Measurements from ENCODE around the gene SDR42E1. TPM values are rescaled to one million over a fixed set of nuclear protein-coding genes. Genes with fewer than 3 reads are reported as not detected.
"Not testable (repeated sequence)": the region's sequence is repeated elsewhere in the genome, so short reads cannot be mapped to it uniquely, and the experiment has no call there.

The SDR42E1 gene
- polyA plus RNA-seq, 2 donors = 2.3 to 3.6 TPM

- H3K36me3 ChIP-seq (ENCODE audit: control insufficient read depth in 2 of 2, insufficient read depth in 2 of 2, low read length in 1 of 2); H3K4me1 ChIP-seq (ENCODE audit: control insufficient read depth in 2 of 2, insufficient read depth in 2 of 2, low read length in 1 of 2); H3K27ac ChIP-seq (ENCODE audit: low read depth in 2 of 2, low read length in 1 of 2); H3K27me3 ChIP-seq (ENCODE audit: control insufficient read depth in 1 of 2, insufficient read depth in 2 of 2, low read length in 2 of 2); H3K9me3 ChIP-seq (ENCODE audit: control insufficient read depth in 2 of 2, insufficient read depth in 1 of 2, low read depth in 1 of 2, low read length in 1 of 2); H3K4me3 ChIP-seq (ENCODE audit: low read depth in 1 of 2, low read length in 2 of 2): not testable (repeated sequence)
- WGBS, 2 donors = 78 to 79% methylated on average over 4 of the region's 4 CpGs
These were observed 1.5 kb downstream of the SDR42E1 start for GRCh38 chr16:82009789-82010188.

DNA sequence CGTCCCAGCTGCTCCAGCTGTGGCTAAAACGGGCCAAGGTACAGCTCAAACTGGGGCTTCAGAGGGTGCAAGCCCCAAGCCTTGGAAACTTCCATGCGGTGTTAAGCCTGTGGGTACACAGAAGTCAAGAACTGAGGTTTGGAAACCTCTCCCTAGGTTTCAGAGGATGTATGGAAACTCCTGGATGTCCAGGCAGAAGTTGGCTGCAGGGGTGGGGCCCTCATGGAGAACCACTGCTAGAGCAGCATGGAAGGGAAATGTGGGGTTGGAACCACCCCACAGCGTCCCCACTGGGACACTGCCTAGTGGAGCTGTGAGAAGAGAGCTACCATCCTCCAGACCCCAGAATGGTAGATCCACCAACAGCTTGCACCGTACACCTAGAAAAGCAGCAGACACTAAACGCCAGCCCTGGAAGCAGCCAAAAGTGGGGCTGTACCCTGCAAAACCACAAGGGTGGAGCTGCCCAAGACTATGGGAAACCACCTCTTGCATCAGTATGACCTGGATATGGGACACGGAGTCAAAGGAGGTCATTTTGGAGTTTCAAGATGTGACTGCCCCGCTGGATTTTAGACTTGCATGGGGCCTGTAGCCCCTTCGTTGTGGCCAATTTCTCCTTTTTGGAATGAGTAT lies 2.2 kb downstream of the SDR42E1 start:
- Histone ChIP-seq H3K27me3 (ENCODE audit: control insufficient read depth in 1 of 2, insufficient read depth in 2 of 2, low read length in 2 of 2) (no peaks in the 10 kb centered on the region), H3K27ac (ENCODE audit: low read depth in 2 of 2, low read length in 1 of 2) (no peak overlapping the region), H3K9me3 (ENCODE audit: control insufficient read depth in 2 of 2, insufficient read depth in 1 of 2, low read depth in 1 of 2, low read length in 1 of 2) (peaks cover 0 to 7% of the 10 kb centered on the region in 2 donors), H3K4me3 (ENCODE audit: low read depth in 1 of 2, low read length in 2 of 2) (no peak overlapping the region), H3K36me3 (ENCODE audit: control insufficient read depth in 2 of 2, insufficient read depth in 2 of 2, low read length in 1 of 2) (peaks cover 2 to 3% of the 10 kb centered on the region in 2 donors), H3K4me1 (ENCODE audit: control insufficient read depth in 2 of 2, insufficient read depth in 2 of 2, low read length in 1 of 2) (peaks cover 0 to 3% of the 10 kb centered on the region in 2 donors)
- WGBS, 2 donors = 94 to 95% methylated on average over 9 of the region's 9 CpGs

- no peak overlapping the region for H3K27ac ChIP-seq (ENCODE audit: low read depth in 2 of 2, low read length in 1 of 2)
- peaks cover 0 to 7% of the 10 kb centered on the region in 2 donors for H3K9me3 ChIP-seq (ENCODE audit: control insufficient read depth in 2 of 2, insufficient read depth in 1 of 2, low read depth in 1 of 2, low read length in 1 of 2)
- WGBS, 2 donors = 81 to 84% methylated on average over 2 of the region's 2 CpGs
- H3K27me3 ChIP-seq (ENCODE audit: control insufficient read depth in 1 of 2, insufficient read depth in 2 of 2, low read length in 2 of 2) = no peaks in the 10 kb centered on the region
- no peak overlapping the region for H3K4me3 ChIP-seq (ENCODE audit: low read depth in 1 of 2, low read length in 2 of 2)
- peaks cover 3% of the 10 kb centered on the region in 2 donors for H3K36me3 ChIP-seq (ENCODE audit: control insufficient read depth in 2 of 2, insufficient read depth in 2 of 2, low read length in 1 of 2)
- peaks cover 0 to 3% of the 10 kb centered on the region in 2 donors for H3K4me1 ChIP-seq (ENCODE audit: control insufficient read depth in 2 of 2, insufficient read depth in 2 of 2, low read length in 1 of 2)
These were observed 4.1 kb downstream of the SDR42E1 start for GRCh38 chr16:82007189-82007588.

DNA sequence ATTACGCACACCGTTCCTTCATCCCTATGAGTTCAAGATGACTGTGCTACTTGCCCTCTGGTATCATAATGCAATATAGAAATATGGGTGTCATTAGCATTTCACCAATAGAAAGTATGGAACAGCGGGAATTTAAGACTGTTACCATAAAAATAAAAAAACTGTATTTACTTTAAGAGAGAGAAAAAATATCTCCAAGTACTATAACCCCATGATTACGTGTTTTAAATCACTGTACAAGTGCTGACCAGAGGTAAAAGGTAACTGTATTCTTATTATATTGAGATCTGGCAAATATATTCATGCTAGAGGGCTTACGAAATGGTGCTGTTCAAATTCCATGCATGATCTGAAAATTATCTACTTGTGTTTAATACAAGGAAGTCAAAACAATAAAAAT lies 5.2 kb downstream of the SDR42E1 start:
- Histone ChIP-seq H3K27me3 (ENCODE audit: control insufficient read depth in 1 of 2, insufficient read depth in 2 of 2, low read length in 2 of 2) (no peaks in the 10 kb centered on the region), H3K36me3 (ENCODE audit: control insufficient read depth in 2 of 2, insufficient read depth in 2 of 2, low read length in 1 of 2) (peaks cover 3% of the 10 kb centered on the region in 2 donors), H3K4me3 (ENCODE audit: low read depth in 1 of 2, low read length in 2 of 2) (no peak overlapping the region), H3K9me3 (ENCODE audit: control insufficient read depth in 2 of 2, insufficient read depth in 1 of 2, low read depth in 1 of 2, low read length in 1 of 2) (peaks cover 0 to 4% of the 10 kb centered on the region in 2 donors), H3K27ac (ENCODE audit: low read depth in 2 of 2, low read length in 1 of 2) (no peak overlapping the region), H3K4me1 (ENCODE audit: control insufficient read depth in 2 of 2, insufficient read depth in 2 of 2, low read length in 1 of 2) (peaks cover 0 to 4% of the 10 kb centered on the region in 2 donors)
- WGBS, 2 donors = 90 to 96% methylated on average over 5 of the region's 5 CpGs

DNA sequence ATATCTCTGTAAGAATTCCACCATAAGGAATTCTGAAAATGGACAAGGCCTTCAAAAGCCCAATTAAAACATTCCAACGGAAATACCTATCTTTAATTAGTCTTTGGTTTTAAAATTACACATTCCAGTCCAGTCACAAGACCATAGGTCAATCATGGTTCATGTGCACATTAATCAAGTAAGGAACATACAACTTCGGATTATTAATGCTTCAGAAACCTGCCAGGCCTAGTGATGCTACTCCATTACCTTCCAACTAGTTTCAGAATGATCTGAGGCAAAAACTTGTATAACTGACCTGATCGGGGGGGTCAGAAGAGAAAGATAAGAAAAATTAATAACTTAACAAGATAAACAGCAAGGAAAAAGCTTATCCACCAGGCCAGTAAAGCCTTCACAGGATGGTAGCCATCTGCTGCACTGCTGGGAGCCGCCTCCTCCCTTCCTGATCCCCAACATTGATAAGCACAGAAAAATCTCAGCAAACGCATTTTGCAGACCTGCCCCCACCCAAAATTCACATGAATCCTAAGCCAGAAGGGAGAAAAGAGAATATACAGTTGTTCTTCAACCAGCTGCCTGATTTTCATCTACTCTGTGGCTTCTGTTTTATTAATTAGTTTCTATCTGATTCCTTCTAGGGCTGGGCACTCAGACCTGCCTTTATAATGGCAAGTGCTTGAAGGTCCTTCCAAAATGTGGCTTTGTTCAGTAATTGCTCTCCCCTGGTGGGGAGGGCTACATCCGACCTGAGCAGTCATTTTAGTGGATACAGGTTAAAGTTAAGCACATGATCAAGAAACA lies 6.0 kb downstream of the SDR42E1 start:
- WGBS, 2 donors = 75 to 76% methylated on average over 6 of the region's 6 CpGs
- H3K36me3 ChIP-seq (ENCODE audit: control insufficient read depth in 2 of 2, insufficient read depth in 2 of 2, low read length in 1 of 2) = peaks cover 3% of the 10 kb centered on the region in 2 donors
- H3K4me1 ChIP-seq (ENCODE audit: control insufficient read depth in 2 of 2, insufficient read depth in 2 of 2, low read length in 1 of 2) = peaks cover 0 to 4% of the 10 kb centered on the region in 2 donors
- peaks cover 0 to 4% of the 10 kb centered on the region in 2 donors for H3K9me3 ChIP-seq (ENCODE audit: control insufficient read depth in 2 of 2, insufficient read depth in 1 of 2, low read depth in 1 of 2, low read length in 1 of 2)
- no peak overlapping the region for H3K27ac ChIP-seq (ENCODE audit: low read depth in 2 of 2, low read length in 1 of 2)
- H3K27me3 ChIP-seq (ENCODE audit: control insufficient read depth in 1 of 2, insufficient read depth in 2 of 2, low read length in 2 of 2) = no peaks in the 10 kb centered on the region
- no peak overlapping the region for H3K4me3 ChIP-seq (ENCODE audit: low read depth in 1 of 2, low read length in 2 of 2)

DNA sequence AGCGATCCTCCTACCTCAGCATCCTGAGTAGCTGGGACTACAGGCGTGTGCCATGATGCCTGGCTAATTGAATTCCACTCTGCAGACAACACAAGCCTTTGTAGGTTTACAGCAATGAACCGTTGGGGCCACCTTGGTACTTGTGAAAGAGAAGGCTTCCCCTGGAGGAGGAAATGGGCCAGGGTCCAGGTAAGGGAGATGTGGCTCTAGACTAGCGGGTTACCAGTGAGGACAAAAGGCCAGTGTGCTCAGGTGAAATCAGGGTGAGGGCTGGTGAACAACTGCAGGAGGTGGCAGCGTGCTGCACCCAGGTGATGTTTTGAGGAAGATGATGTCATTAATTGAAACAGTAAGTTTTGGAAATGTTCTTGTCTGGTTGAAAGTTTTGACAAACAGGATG lies 6.7 kb downstream of the SDR42E1 start:
- peaks cover 5 to 8% of the 10 kb centered on the region in 2 donors for H3K36me3 ChIP-seq (ENCODE audit: control insufficient read depth in 2 of 2, insufficient read depth in 2 of 2, low read length in 1 of 2)
- H3K27me3 ChIP-seq (ENCODE audit: control insufficient read depth in 1 of 2, insufficient read depth in 2 of 2, low read length in 2 of 2) = no peaks in the 10 kb centered on the region
- 87 to 89% methylated on average over 5 of the region's 5 CpGs for WGBS, 2 donors
- H3K27ac ChIP-seq (ENCODE audit: low read depth in 2 of 2, low read length in 1 of 2) = no peak overlapping the region
- H3K4me3 ChIP-seq (ENCODE audit: low read depth in 1 of 2, low read length in 2 of 2) = no peak overlapping the region
- peaks cover 0 to 4% of the 10 kb centered on the region in 2 donors for H3K4me1 ChIP-seq (ENCODE audit: control insufficient read depth in 2 of 2, insufficient read depth in 2 of 2, low read length in 1 of 2)
- peaks cover 0 to 4% of the 10 kb centered on the region in 2 donors for H3K9me3 ChIP-seq (ENCODE audit: control insufficient read depth in 2 of 2, insufficient read depth in 1 of 2, low read depth in 1 of 2, low read length in 1 of 2)

- no peak overlapping the region for H3K4me3 ChIP-seq (ENCODE audit: low read depth in 1 of 2, low read length in 2 of 2)
- H3K27me3 ChIP-seq (ENCODE audit: control insufficient read depth in 1 of 2, insufficient read depth in 2 of 2, low read length in 2 of 2) = no peaks in the 10 kb centered on the region
- H3K27ac ChIP-seq (ENCODE audit: low read depth in 2 of 2, low read length in 1 of 2) = peak overlapping the region; percentile 36 to 63
- peaks cover 0 to 4% of the 10 kb centered on the region in 2 donors for H3K4me1 ChIP-seq (ENCODE audit: control insufficient read depth in 2 of 2, insufficient read depth in 2 of 2, low read length in 1 of 2)
- peaks cover 0 to 4% of the 10 kb centered on the region in 2 donors for H3K9me3 ChIP-seq (ENCODE audit: control insufficient read depth in 2 of 2, insufficient read depth in 1 of 2, low read depth in 1 of 2, low read length in 1 of 2)
- peaks cover 9% of the 10 kb centered on the region in 2 donors for H3K36me3 ChIP-seq (ENCODE audit: control insufficient read depth in 2 of 2, insufficient read depth in 2 of 2, low read length in 1 of 2)
- WGBS, 2 donors = 66 to 73% methylated on average over 3 of the region's 3 CpGs
These were observed 8.4 kb downstream of the SDR42E1 start for GRCh38 chr16:82002831-82003230.

DNA sequence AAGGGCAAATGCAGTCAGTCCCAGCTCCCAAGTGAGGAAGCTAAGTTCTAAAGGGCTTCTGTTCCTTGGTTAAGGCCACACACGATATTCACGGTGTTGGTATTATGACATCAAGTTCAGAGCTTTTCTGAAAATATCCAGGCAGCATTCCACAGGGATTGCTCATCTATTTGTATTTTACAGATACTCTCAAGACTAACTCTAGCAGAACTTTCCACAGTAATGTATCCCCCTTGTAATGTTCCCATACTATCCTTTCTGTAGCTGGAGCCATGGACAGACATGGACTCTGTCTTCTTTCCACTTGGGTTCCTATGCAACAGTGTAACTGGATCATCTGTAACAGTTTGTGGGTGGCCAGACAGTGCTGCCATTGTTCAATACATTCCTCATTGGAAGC lies 13.5 kb downstream of the SDR42E1 start:
- Histone ChIP-seq H3K4me1 (ENCODE audit: control insufficient read depth in 2 of 2, insufficient read depth in 2 of 2, low read length in 1 of 2) (peaks cover 0 to 4% of the 10 kb centered on the region in 2 donors), H3K27ac (ENCODE audit: low read depth in 2 of 2, low read length in 1 of 2) (peak overlapping the region in 1 of 2 donors; percentile 40), H3K36me3 (ENCODE audit: control insufficient read depth in 2 of 2, insufficient read depth in 2 of 2, low read length in 1 of 2) (peaks cover 6% of the 10 kb centered on the region in 2 donors), H3K27me3 (ENCODE audit: control insufficient read depth in 1 of 2, insufficient read depth in 2 of 2, low read length in 2 of 2) (no peaks in the 10 kb centered on the region), H3K9me3 (ENCODE audit: control insufficient read depth in 2 of 2, insufficient read depth in 1 of 2, low read depth in 1 of 2, low read length in 1 of 2) (peaks cover 0 to 4% of the 10 kb centered on the region in 2 donors), H3K4me3 (ENCODE audit: low read depth in 1 of 2, low read length in 2 of 2) (no peak overlapping the region)
- 27 to 43% methylated on average over 2 of the region's 2 CpGs for WGBS, 2 donors

DNA sequence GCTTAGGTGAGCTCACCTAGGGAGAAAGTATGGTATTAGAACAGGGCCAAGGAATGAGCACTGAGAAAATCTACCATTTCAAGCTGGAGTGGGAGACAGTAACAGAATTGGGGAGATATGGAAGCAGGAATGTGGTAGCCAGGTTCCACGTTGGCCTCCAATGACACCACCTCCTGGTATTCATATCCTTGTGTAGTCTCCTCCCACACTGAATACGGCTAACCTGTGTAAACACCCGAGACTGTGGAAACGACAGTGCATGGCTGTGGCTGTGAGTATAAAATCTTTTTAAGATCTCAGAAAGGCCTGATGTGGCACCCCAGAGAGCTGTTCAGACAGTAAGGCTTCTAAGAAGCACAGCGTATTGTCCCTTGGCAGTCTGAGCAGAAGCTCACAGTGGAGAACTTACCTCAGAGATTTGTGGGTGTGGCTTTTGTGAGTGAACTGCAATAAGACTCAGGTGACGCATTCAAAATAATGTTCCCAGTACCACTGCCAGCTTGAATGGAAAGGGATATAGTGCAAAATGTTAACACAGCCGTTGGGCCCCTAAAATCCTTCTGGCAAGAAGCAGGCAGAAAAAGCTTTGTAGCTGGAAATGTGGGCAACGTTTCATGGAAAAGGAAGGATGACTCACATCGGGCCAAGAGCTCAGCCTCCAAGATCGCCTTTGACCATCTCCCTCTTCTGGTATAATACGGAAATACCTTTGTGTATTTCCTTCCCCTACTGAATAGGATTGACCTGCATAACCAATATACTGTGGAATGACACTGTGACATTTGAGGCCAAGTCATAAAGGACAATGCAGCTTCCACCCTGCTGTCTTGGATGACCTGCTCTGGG lies 14.4 kb downstream of the SDR42E1 start:
- peaks cover 0 to 2% of the 10 kb centered on the region in 2 donors for H3K4me1 ChIP-seq (ENCODE audit: control insufficient read depth in 2 of 2, insufficient read depth in 2 of 2, low read length in 1 of 2)
- 35 to 51% methylated on average over 11 of the region's 11 CpGs for WGBS, 2 donors
- H3K27ac ChIP-seq (ENCODE audit: low read depth in 2 of 2, low read length in 1 of 2) = peak overlapping the region; percentile 40 to 84
- H3K27me3 ChIP-seq (ENCODE audit: control insufficient read depth in 1 of 2, insufficient read depth in 2 of 2, low read length in 2 of 2) = no peaks in the 10 kb centered on the region
- peaks cover 6% of the 10 kb centered on the region in 2 donors for H3K36me3 ChIP-seq (ENCODE audit: control insufficient read depth in 2 of 2, insufficient read depth in 2 of 2, low read length in 1 of 2)
- peak overlapping the region in 1 of 2 donors; percentile 32 for H3K4me3 ChIP-seq (ENCODE audit: low read depth in 1 of 2, low read length in 2 of 2)
- peaks cover 0 to 4% of the 10 kb centered on the region in 2 donors for H3K9me3 ChIP-seq (ENCODE audit: control insufficient read depth in 2 of 2, insufficient read depth in 1 of 2, low read depth in 1 of 2, low read length in 1 of 2)

Measured in esophagus (tissue), 2 donors.